ENCODE measurements around the gene GSN. TPM values are rescaled to one million over a fixed set of nuclear protein-coding genes. Genes with fewer than 3 reads are reported as not detected.
A peak's percentile ranks its signal among the peaks of the same experiment; 100 is the strongest.

The GSN gene
- polyA plus RNA-seq, 2 of the 4 experiments (the other 2 are of a cell fraction): 33.7 to 77.2 TPM

DNA sequence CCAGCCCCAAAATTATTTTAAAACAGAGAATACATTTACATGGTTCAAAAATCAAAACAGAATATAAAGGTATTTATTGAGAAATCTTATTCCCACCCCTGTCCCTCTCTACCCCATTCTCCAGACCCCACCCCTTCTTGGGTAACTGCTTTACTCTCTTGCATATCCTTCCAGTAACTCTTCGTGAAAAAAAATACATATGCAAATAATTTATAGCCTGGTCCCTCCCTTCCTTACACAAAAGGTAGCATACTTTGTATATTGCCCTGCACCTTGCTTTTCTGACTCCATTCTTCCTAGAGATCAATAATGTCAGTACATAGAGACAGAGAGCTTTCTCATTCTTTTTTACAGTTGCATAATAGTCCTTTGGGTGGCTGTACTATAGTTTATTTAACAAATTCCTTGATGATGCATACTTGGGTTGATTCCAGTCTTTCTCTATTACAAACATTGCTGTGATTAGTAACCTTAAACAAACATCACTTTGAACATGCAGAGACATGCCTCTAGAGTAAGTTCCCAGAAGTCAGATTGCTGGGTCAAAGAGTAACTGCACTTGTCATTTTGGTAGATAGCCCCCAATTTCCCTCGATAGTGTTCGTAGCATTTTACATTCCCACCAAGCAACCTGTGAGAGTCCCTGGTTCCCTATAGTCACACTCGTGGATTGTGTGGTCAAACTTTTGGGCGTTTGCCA is 54.2 kb downstream of the GSN start (continued):
- TF ChIP-seq BHLHE40 (IDR thresholded peaks at IDR 0.05; ENCODE audit: low read depth, low read length) (no peak), ESRRA (IDR thresholded peaks at IDR 0.05; ENCODE audit: borderline replicate concordance, low read length) (no peak), EHF (CRISPR knock-in tag; IDR thresholded peaks at IDR 0.05) (no peak), KDM5A (IDR thresholded peaks at IDR 0.05) (no peak), POLR2AphosphoS2 (conservative IDR thresholded peaks at IDR 0.05; ENCODE audit: low read length) (no peak), HOXA7 (CRISPR knock-in tag; IDR thresholded peaks at IDR 0.05) (no peak), JUNB (IDR thresholded peaks at IDR 0.05) (peak; percentile 88), MYC (IDR thresholded peaks at IDR 0.05; ENCODE audit: borderline replicate concordance, low read length) (no peak), MAFK (IDR thresholded peaks at IDR 0.05; ENCODE audit: partially characterized antibody) (no peak), NFE2L2 (conservative IDR thresholded peaks at IDR 0.05; ENCODE audit: low read length) (no peak), HES2 (IDR thresholded peaks at IDR 0.05) (peak; percentile 66; the same call in 1 of the 2 replicates), TFCP2L1 (CRISPR knock-in tag; IDR thresholded peaks at IDR 0.05) (no peak), FOXS1 (CRISPR knock-in tag; IDR thresholded peaks at IDR 0.05) (no peak), ZSCAN20 (CRISPR knock-in tag; IDR thresholded peaks at IDR 0.05) (no peak; the same call in 1 of the 2 replicates), ATOH8 (CRISPR knock-in tag; IDR thresholded peaks at IDR 0.05; ENCODE audit: low read depth) (no peak), CHD2 (IDR thresholded peaks at IDR 0.05; ENCODE audit: low read length, partially characterized antibody) (no peak), JUN (IDR thresholded peaks at IDR 0.05) (peak; percentile 88 to 93), MAZ (IDR thresholded peaks at IDR 0.05; ENCODE audit: borderline replicate concordance, low read depth, low read length) (no peak), HOXB5 (CRISPR knock-in tag; IDR thresholded peaks at IDR 0.05) (no peak), TP53 (CRISPR knock-in tag; IDR thresholded peaks at IDR 0.05) (peak; percentile 100)
- TF ChIP-seq, protein P1, sequence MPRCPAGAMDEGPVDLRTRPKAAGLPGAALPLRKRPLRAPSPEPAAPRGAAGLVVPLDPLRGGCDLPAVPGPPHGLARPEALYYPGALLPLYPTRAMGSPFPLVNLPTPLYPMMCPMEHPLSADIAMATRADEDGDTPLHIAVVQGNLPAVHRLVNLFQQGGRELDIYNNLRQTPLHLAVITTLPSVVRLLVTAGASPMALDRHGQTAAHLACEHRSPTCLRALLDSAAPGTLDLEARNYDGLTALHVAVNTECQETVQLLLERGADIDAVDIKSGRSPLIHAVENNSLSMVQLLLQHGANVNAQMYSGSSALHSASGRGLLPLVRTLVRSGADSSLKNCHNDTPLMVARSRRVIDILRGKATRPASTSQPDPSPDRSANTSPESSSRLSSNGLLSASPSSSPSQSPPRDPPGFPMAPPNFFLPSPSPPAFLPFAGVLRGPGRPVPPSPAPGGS (IDR thresholded peaks at IDR 0.05): peak; percentile 79; the same call in 2 of the 3 replicates
- TF ChIP-seq, protein P2, sequence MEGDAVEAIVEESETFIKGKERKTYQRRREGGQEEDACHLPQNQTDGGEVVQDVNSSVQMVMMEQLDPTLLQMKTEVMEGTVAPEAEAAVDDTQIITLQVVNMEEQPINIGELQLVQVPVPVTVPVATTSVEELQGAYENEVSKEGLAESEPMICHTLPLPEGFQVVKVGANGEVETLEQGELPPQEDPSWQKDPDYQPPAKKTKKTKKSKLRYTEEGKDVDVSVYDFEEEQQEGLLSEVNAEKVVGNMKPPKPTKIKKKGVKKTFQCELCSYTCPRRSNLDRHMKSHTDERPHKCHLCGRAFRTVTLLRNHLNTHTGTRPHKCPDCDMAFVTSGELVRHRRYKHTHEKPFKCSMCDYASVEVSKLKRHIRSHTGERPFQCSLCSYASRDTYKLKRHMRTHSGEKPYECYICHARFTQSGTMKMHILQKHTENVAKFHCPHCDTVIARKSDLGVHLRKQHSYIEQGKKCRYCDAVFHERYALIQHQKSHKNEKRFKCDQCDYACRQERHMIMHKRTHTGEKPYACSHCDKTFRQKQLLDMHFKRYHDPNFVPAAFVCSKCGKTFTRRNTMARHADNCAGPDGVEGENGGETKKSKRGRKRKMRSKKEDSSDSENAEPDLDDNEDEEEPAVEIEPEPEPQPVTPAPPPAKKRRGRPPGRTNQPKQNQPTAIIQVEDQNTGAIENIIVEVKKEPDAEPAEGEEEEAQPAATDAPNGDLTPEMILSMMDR (IDR thresholded peaks at IDR 0.05): no peak
- TF ChIP-seq, protein P3, sequence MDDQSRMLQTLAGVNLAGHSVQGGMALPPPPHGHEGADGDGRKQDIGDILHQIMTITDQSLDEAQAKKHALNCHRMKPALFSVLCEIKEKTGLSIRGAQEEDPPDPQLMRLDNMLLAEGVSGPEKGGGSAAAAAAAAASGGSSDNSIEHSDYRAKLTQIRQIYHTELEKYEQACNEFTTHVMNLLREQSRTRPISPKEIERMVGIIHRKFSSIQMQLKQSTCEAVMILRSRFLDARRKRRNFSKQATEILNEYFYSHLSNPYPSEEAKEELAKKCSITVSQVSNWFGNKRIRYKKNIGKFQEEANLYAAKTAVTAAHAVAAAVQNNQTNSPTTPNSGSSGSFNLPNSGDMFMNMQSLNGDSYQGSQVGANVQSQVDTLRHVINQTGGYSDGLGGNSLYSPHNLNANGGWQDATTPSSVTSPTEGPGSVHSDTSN (IDR thresholded peaks at IDR 0.05): no peak

Measured in A549 (cell line).